NCI-H1417 treated with DMSO at 0.1 percent for 48 hours (cell line): Measurements from ENCODE around the gene MRM1.

Experiments
- DNase-seq: peaks from one replicate; lab custom pipeline; 2025; lab: John Stamatoyannopoulos, UW

The MRM1 gene

GRCh38 chr17:36601303-36602029, at the start of gene MRM1:
TSS of gene MRM1 (plus strand) at chr17:36601583. CDS start at chr17:36601811, 228 bp downstream.
- no peak for DNase-seq

- DNase-seq = no peak
These were observed 47.9 kb upstream of the MRM1 start for GRCh38 chr17:36553459-36553858.

DNA sequence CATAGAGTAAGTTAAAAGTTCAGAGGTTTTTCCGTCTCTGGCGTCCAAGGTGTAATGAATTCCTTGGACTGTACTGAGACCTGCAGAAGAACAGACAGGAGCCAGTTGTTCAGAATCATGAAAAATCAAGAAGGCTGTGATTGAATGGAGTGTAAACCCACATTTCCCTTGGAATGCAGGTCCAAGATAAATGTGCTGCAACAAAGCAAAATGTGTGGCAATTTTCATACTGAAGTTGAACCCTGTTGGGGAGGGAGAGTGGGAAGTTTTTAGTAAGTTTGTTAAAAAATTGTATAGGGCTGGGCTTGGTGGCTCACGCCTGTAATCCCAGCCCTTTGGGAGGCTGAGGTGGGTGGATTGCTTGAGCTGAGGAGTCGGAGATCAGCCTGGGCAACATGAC, 35.3 kb upstream of the MRM1 start:
- DNase-seq = no peak

- DNase-seq = no peak
These were observed 26.4 kb upstream of the MRM1 start for GRCh38 chr17:36575028-36575427.

DNA sequence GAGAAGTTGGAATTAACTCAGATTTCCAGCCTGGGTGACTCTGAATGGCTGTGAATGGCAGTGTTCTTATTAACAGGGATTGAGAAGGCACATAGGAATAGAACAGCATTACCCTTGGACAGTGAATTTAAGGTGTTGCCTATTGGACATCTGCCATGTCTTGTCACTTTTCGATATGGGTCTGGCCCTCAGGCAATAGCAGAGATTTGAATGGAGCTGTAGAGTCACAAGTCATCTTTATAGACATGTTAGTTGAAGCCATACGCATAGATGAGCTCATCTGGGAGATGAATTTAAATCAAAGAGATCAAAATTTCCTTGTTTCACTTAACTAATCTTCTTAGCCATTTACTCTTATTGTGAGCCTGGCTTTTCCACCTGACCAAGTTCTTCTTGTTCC, 24.6 kb upstream of the MRM1 start:
- DNase-seq = no peak

DNA sequence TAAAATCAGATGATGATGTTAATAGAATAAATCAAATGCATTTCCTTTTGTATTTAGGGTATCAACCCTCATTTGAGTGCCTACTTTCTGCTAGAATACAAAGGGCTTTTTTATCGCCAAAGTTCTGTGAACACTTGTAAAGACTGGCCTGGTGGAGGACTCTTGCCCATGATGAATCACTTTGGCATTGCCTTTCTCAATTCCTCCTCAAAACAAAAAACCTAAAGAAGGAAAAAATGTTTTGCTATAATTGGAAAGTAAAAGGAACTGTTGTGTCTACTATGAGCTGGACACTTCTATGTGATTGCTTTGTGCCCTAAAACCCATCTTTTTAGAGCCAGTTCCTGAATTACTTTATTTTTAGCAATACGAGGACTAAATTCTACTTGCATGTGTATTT, 22.7 kb upstream of the MRM1 start:
- DNase-seq = no peak

DNA sequence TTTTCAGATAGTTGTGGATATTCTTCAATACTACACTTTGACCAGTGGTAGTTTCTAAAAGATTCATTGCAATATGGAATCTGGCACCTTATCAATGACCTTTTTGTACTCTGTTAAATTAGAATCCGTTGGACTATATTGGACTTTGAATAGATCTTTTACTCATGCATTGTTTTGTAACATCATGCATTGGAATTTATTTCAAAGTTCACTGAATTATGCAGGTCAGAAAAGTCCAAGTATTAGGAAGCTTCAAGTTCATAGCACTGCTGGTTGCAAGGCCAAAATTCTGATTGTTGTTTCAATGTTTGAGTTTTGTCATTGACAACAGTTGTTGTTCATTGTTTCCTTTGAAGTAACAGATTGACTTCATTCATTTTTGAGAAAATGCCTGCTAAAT, 17.6 kb upstream of the MRM1 start:
- no peak for DNase-seq

- DNase-seq = no peak
These were observed 15.2 kb upstream of the MRM1 start for GRCh38 chr17:36586138-36586537.

DNA sequence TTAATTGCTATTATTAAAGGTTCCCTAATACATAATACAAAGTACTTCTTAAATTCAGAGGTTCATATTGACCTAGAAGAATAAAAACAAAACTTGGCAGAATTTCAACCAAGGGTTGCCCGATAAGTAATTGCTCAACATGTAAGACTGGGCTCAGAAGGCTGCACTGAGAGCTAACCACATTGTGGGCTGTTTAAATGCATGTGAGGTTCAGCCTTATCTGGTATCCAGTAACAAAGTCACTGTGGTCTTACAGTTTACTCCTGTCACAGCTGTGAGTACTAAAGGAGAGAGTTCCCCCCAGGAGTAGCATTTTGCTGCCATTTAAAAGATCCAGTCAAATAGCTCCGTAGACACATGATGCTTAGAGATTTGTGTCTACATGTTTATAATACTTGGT, 11.3 kb upstream of the MRM1 start:
- DNase-seq = no peak

DNA sequence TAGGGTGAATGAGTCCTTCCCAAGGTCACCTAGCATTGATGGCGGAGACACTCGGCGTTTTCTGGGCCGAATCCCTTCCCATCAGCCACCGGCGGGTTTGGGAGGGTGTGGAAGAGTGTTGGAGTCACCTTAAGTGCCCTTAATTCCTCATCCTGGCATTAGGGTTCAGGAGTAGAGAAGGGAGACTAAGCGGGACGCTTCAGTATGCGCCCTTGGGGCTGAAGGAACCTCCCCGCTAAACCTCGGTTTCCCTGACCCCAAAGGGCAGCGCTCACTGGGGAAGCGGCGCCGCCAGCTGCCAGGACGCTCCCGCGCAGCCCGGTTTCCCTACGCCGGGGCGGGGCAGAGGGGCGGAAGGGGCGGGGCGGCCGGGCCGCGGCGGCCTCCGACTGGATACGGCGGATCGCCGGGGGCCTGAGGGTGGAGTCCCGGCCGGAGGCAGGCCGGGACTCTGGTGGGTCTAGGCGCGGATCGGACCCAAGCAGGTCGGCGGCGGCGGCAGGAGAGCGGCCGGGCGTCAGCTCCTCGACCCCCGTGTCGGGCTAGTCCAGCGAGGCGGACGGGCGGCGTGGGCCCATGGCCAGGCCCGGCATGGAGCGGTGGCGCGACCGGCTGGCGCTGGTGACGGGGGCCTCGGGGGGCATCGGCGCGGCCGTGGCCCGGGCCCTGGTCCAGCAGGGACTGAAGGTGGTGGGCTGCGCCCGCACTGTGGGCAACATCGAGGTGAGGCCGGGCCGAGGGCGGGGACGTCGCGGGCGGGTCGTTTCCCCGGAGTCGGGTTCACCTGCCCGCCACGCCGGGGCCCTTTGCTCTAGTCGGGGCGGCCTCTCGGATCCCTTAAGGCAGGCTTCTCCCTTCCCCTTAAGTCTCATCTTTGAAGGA, 9.7 kb upstream of the MRM1 start, which contains the start of gene DHRS11:
Gene DHRS11, plus strand, starts transcription at position 446 of the 882 bp plus-strand sequence. Its CDS starts 131 bp downstream, at position 577.
- DNase-seq = no peak

DNA sequence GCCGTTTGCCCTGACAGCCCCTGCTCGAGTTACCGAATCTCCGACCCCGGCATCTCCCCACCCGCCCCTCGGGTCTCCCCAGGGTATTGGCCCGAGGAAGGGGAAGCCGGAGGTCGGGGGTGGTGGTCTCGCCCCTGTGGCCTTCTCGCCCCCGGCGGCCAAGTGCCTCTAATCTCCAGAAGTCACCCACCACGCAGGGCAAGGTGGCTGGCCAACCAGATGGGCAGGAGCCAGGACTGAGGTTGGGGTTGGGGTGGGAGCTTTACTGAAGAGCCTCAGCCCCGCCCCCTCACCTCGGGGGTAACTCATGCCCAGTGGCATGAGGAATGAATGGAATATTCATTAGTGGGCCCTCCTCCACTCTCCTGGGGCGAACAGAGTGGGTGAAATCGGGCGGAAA, 9.1 kb upstream of the MRM1 start:
- no peak for DNase-seq

GRCh38 chr17:36592716-36593321, 8.6 kb upstream of the MRM1 start:
- DNase-seq = no peak

DNA sequence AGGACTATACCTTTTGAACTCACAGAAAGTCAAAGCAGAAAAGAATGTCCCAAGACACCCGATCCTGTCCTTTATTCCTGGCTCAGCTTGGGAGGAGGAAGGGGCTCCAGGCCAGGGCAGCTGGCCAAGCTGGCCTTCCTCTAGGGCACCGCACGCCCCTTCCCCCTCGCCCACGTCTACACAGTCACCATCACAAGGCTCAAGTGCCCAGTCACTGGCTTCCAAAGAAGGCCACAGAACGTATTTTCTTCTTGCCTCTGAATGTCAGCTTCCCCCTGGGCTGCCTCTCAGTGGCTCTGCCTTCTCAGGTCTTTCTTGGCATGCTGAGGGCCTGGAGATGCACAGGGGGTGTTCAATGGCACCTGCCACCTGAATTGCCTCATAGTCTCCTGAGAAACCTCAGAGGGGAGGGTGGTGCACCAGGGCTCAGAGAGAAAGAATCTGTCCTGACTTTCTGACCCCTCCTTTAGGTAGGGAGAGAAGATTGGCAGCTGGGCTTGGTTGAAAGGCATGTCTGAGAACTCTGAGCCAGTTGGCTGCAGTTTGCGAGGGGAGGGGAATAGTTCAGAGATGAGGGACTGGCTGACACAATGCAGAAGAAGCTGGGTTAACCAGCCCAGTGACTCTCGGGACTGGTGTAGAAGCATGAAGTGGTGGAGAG, 7.6 kb upstream of the MRM1 start:
- DNase-seq = no peak

- DNase-seq = no peak
These were observed 6.6 kb upstream of the MRM1 start for GRCh38 chr17:36594626-36595401.

DNA sequence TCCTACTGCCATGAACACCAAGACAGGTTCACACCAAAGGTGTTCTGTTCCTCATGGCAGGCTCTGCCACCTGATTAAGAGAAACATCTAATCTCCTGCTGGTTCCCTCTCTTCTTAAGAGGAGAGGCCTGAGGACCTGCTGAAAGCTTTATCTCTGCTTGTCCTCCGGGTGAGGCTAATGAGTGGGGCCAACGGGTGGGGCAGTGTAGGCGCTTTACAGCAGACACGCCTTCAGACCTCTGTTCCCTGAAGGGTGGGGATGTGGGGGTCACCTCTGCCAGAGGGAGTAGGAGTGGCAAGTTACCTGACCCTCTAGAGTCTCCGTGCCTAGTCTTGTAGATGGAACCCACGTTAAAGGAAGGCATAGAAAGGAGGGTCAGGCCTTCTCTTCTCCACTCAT, 4.2 kb upstream of the MRM1 start:
- DNase-seq = no peak

GRCh38 chr17:36597866-36598777, 3.3 kb upstream of the MRM1 start:
- no peak for DNase-seq

GRCh38 chr17:36598951-36599401, 2.4 kb upstream of the MRM1 start:
- no peak for DNase-seq

- no peak for DNase-seq
These were observed 1.7 kb upstream of the MRM1 start for GRCh38 chr17:36599546-36600250.

- DNase-seq = no peak
These were observed 918 bp upstream of the MRM1 start for GRCh38 chr17:36600465-36600864.

DNA sequence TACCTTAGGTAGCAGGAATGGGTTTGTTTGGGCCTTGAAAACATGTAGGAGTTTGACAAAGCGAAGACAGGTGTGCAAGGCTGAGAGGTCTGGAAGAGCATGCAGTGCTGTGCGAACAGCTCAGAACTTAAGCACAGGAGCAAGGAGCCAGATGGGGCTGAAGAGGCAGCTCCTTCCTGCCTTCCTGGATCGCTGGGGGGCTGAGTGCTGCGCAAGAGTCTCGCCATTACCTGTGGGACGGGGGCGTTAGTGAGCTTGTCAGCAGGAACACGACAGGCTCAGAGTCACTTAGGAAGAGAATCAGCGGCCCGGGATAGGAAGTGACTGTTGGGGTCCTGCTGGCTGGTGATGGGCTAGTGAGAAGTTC, 464 bp upstream of the MRM1 start:
- DNase-seq = no peak
